GM12878 (cell line): ENCODE measurements around the gene CDH7. TPM values are rescaled to one million over a fixed set of nuclear protein-coding genes. Genes with fewer than 3 reads are reported as not detected.

ENCODE experiments used
- ATAC-seq: fragments of 200-7000 bp; cut with Tn5 transposase; 3 replicates; pipeline ENCODE4 v1.9.1; 2020; ENCODE audit warnings: mild to moderate bottlenecking, moderate library complexity
- BruUV-seq: library from RNA; stranded (reverse); fragments of 400-500 nt; replicated peaks from 2 replicates; lab custom pipeline; 2021; lab: Mats Ljungman, UMichigan
- CTCF ChIA-PET: fragments of 300-600 bp; sonication (Branson Sonifier 250); formaldehyde crosslinking; extraction: SDS; loops from one replicate; lab custom pipeline; 2021; ENCODE audit warnings: inconsistent platforms; lab: Yijun Ruan, JAX
- POLR2A ChIA-PET: fragments of 350-600 bp; formaldehyde crosslinking; extraction: SDS; loops from one replicate; lab custom pipeline; 2021; ENCODE audit warnings: inconsistent platforms; lab: Charles Lee
- RAD21 ChIA-PET: fragments of 300-600 bp; sonication (Branson Sonifier 250); formaldehyde crosslinking; loops from one replicate; lab custom pipeline; 2023; ENCODE audit warnings: antibody characterized with exemption; ENCODE audit not compliant: unreplicated experiment; lab: Charles Lee
- SMC1A ChIA-PET: fragments of 300-600 bp; sonication (Branson Sonifier 250); formaldehyde crosslinking; loops from one replicate; lab custom pipeline; 2023; ENCODE audit not compliant: unreplicated experiment, uncharacterized antibody; lab: Charles Lee
- DNase-seq: peaks from one replicate; pipeline ENCODE4 v3.0.0-alpha.2; 2011; ENCODE audit warnings: low read depth, low spot score
- FAIRE-seq: peaks from 3 replicates; lab custom pipeline; 2011; peaks lifted over from hg19 to GRCh38; lab: Jason Lieb, UNC
- H2AFZ ChIP-seq: 2 replicates; pipeline ENCODE4 v1.6.0; 2011; ENCODE audit warnings: low read depth, low read length, control low read depth; ENCODE audit not compliant: control insufficient read depth
- H3K27ac ChIP-seq: 2 replicates; pipeline ENCODE4 v1.5.1; 2011; ENCODE audit warnings: control low read depth; ENCODE audit not compliant: control insufficient read depth, insufficient read depth
- H3K27me3 ChIP-seq, 2 experiments: replicated peaks in 1 of 2; 2 replicates each; pipeline versions ENCODE4 v1.6.0 to v1.6.1; 2011; ENCODE audit warnings: low read length in 1 of 2; ENCODE audit not compliant: control insufficient read depth in 2 of 2, insufficient read depth in 2 of 2
- H3K36me3 ChIP-seq, 2 experiments: 2 replicates each; pipeline ENCODE4 v1.5.1; 2011; ENCODE audit warnings: low read length in 1 of 2; ENCODE audit not compliant: control insufficient read depth in 2 of 2, insufficient read depth in 2 of 2
- H3K4me1 ChIP-seq: 2 replicates; pipeline ENCODE4 v1.6.1; 2011; ENCODE audit warnings: mild to moderate bottlenecking, low read length, moderate library complexity, mixed read lengths; ENCODE audit not compliant: control insufficient read depth, insufficient read depth
- H3K4me2 ChIP-seq: 2 replicates; pipeline ENCODE4 v1.6.0; 2011; ENCODE audit warnings: control low read depth; ENCODE audit not compliant: control insufficient read depth, insufficient read depth
- H3K4me3 ChIP-seq: fragments of 200-600 bp; sonication (generic); 2 replicates; pipeline ENCODE4 v1.5.1; 2016
- H3K79me2 ChIP-seq: 2 replicates; pipeline ENCODE4 v1.6.0; 2011; ENCODE audit warnings: low read length; ENCODE audit not compliant: control insufficient read depth, insufficient read depth
- H3K9ac ChIP-seq: 2 replicates; pipeline ENCODE4 v1.8.0; 2011; ENCODE audit warnings: low read length, control low read depth, mixed read lengths; ENCODE audit not compliant: control insufficient read depth, insufficient read depth
- H3K9me3 ChIP-seq: replicated peaks from 3 replicates; pipeline ENCODE4 v1.5.1; 2011; ENCODE audit warnings: mild to moderate bottlenecking, low read length; ENCODE audit not compliant: control insufficient read depth, insufficient read depth
- H4K20me1 ChIP-seq: 2 replicates; pipeline ENCODE4 v1.6.0; 2011; ENCODE audit not compliant: control insufficient read depth, insufficient read depth
- CBX3 ChIP-seq: fragments of 200-600 bp; sonication (generic); IDR thresholded peaks from 2 replicates; pipeline ENCODE4 v1.6.1; 2016; ENCODE audit warnings: low read depth, borderline replicate concordance
- CHD2 ChIP-seq: IDR thresholded peaks from 2 replicates; pipeline ENCODE4 v1.6.1; 2011; ENCODE audit warnings: low read depth, low read length, improper control_type of control experiment, borderline replicate concordance
- CREB1 ChIP-seq: IDR thresholded peaks from 2 replicates; pipeline ENCODE4 v1.6.1; 2012; ENCODE audit warnings: low read depth, mild to moderate bottlenecking, inconsistent platforms
- FOXM1 ChIP-seq: IDR thresholded peaks from 2 replicates; pipeline ENCODE4 v1.6.1; 2012; ENCODE audit warnings: low read depth, mild to moderate bottlenecking, inconsistent platforms, low read length, moderate library complexity
- IRF4 ChIP-seq: IDR thresholded peaks from 2 replicates; pipeline ENCODE4 v1.6.1; 2011; ENCODE audit warnings: low read depth, low read length
- RBBP5 ChIP-seq: fragments of 200-600 bp; sonication (generic); conservative IDR thresholded peaks from 2 replicates; pipeline ENCODE4 v1.6.1; 2016
- ZNF384 ChIP-seq: IDR thresholded peaks from 2 replicates; pipeline ENCODE4 v1.6.1; 2012; ENCODE audit warnings: low read depth, mild to moderate bottlenecking, low read length, improper control_type of control experiment, borderline replicate concordance
- WGBS: methylation state at CpG from one replicate; pipeline ENCODE4 v1.1.6; 2016; ENCODE audit warnings: low lambda C conversion rate; ENCODE audit not compliant: insufficient replicate concordance, insufficient coverage; ENCODE audit errors: missing lambda C conversion rate; 5-methylcytosine and 5-hydroxymethylcytosine counted together
- in situ Hi-C: fragments of 300-500 bp; cut with MboI; formaldehyde crosslinking; loops from 9 replicates; pipeline ENCODE4 v1.14.3; 2018; ENCODE audit warnings: mixed read lengths
- intact Hi-C: fragments of 100-400 bp; cut with micrococcal nuclease; formaldehyde crosslinking; loops from one replicate; pipeline ENCODE4 v1.14.2; 2022; ENCODE audit not compliant: unreplicated experiment
- polyA plus RNA-seq, 11 experiments: library from polyadenylated mRNA; depleted of rRNA in 4 of 11; unstranded in 6 of 11; stranded (reverse) in 5 of 11; fragments of >200 nt; fragmentation: Nextera tagmentation in 4 of 11; fragmentation: Illumina TruSeq in 1 of 11; extraction: Ambion mirVana in 4 of 11; extraction: Trizol in 1 of 11; gene quantifications; 1 replicate in 1 of 11; 2 replicates in 10 of 11; pipeline versions ENCODE4 v1.2.1 to v1.2.3, GENCODE V29; 2011 to 2016; ENCODE audit warnings: inconsistent platforms in 2 of 11, missing spikeins in 2 of 11, low read depth in 1 of 11
- total RNA-seq, 4 experiments: library from RNA; depleted of rRNA in 3 of 4; stranded (reverse); fragments of >200 nt in 3 of 4; fragmentation: Illumina TruSeq in 1 of 4; extraction: Trizol in 1 of 4; gene quantifications; 2 replicates each; pipeline versions ENCODE4 v1.2.1 to v1.2.3, GENCODE V29; 2013 to 2021
- TF ChIP-seq, protein P1 (sequence below): fragments of 450-650 bp; conservative IDR thresholded peaks from 2 replicates; pipeline ENCODE4 v1.6.1; 2017; ENCODE audit warnings: mild to moderate bottlenecking, moderate library complexity
- TF ChIP-seq, protein P2 (sequence below): fragments of 450-650 bp; IDR thresholded peaks from 2 replicates; pipeline ENCODE4 v1.6.1; 2016; ENCODE audit warnings: mild to moderate bottlenecking

CDH7 gene
- total and polyA plus RNA-seq, 10 of the 15 experiments (the other 5 are each of a cell fraction or from before 2014, with no cell fraction given): 0.03 TPM; not detected in 9

DNA sequence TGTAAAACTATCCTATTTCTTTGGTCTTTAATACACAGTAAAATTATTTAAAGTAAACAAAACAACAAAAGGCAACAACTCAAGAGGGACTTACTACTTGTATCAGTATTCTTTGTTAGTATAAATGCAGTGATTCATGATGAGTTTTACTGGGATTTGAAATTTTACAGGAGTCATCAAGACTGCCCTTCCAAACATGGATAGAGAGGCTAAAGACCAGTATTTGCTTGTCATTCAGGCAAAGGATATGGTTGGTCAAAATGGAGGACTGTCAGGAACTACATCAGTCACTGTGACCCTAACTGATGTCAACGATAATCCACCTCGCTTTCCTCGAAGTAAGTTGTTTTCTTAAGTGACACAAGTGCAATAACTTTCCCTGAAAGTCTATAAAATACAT, 71.1 kb downstream of the CDH7 start:
- no peaks in the 10 kb centered on the region for H3K9me3 ChIP-seq
- no peaks in the 10 kb centered on the region for H4K20me1 ChIP-seq
- in situ Hi-C loops (no loop called here), intact Hi-C loops (no loop called here)
- no TSS peak for BruUV-seq
- no peak overlapping the region for H2AFZ ChIP-seq
- no peak overlapping the region for H3K9ac ChIP-seq
- TF ChIP-seq, protein P1, sequence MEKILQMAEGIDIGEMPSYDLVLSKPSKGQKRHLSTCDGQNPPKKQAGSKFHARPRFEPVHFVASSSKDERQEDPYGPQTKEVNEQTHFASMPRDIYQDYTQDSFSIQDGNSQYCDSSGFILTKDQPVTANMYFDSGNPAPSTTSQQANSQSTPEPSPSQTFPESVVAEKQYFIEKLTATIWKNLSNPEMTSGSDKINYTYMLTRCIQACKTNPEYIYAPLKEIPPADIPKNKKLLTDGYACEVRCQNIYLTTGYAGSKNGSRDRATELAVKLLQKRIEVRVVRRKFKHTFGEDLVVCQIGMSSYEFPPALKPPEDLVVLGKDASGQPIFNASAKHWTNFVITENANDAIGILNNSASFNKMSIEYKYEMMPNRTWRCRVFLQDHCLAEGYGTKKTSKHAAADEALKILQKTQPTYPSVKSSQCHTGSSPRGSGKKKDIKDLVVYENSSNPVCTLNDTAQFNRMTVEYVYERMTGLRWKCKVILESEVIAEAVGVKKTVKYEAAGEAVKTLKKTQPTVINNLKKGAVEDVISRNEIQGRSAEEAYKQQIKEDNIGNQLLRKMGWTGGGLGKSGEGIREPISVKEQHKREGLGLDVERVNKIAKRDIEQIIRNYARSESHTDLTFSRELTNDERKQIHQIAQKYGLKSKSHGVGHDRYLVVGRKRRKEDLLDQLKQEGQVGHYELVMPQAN: no peak
- TF ChIP-seq ZNF384 (no peak), IRF4 (no peak), CHD2 (no peak), CBX3 (no peak)
- no peaks in the 10 kb centered on the region for H3K36me3 ChIP-seq
- DNase-seq: no peak
- POLR2A ChIA-PET: no interaction called here
- H3K4me3 ChIP-seq: no peak overlapping the region
- CTCF ChIA-PET: no interaction called here
- H3K27ac ChIP-seq: no peak overlapping the region
- RAD21 ChIA-PET: no interaction called here
- no peaks in the 10 kb centered on the region for H3K4me1 ChIP-seq
- H3K79me2 ChIP-seq: no peaks in the 10 kb centered on the region
- no peaks in the 10 kb centered on the region for H3K27me3 ChIP-seq
- SMC1A ChIA-PET: no interaction called here
- no peak for ATAC-seq
- H3K4me2 ChIP-seq: no peak overlapping the region
- WGBS: 25% methylated on average over 3 of the region's 3 CpGs
- FAIRE-seq: no peak

DNA sequence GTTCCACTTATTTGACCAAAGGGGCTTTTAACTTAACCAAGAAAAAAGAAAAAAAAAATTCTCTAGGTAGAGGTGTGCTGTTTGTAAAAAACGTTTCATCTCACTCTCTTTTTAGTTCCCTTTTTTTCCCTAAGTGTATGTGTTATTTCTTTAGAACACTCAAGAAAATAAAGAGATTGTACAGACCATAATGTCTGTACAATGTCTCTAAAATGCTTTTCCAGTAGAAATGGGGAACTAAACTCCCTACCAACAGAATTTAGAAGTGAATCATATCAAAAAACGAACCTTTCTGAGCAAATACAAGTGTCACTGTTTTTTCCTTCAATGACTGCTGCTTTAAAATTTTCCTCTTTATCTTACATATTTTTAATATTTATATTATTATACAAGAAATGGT, 72.0 kb downstream of the CDH7 start:
- Histone ChIP-seq H2AFZ (no peak overlapping the region), H3K9ac (no peak overlapping the region), H3K9me3 (no peaks in the 10 kb centered on the region), H3K36me3 (no peaks in the 10 kb centered on the region), H3K27me3 (no peaks in the 10 kb centered on the region), H3K79me2 (no peaks in the 10 kb centered on the region), H3K27ac (no peak overlapping the region), H3K4me1 (no peaks in the 10 kb centered on the region), H3K4me2 (no peak overlapping the region), H3K4me3 (no peak overlapping the region), H4K20me1 (no peaks in the 10 kb centered on the region)
- SMC1A ChIA-PET: no interaction called here
- in situ Hi-C loops (no loop called here), intact Hi-C loops (no loop called here)
- TF ChIP-seq RBBP5: no peak
- TF ChIP-seq, protein P2, sequence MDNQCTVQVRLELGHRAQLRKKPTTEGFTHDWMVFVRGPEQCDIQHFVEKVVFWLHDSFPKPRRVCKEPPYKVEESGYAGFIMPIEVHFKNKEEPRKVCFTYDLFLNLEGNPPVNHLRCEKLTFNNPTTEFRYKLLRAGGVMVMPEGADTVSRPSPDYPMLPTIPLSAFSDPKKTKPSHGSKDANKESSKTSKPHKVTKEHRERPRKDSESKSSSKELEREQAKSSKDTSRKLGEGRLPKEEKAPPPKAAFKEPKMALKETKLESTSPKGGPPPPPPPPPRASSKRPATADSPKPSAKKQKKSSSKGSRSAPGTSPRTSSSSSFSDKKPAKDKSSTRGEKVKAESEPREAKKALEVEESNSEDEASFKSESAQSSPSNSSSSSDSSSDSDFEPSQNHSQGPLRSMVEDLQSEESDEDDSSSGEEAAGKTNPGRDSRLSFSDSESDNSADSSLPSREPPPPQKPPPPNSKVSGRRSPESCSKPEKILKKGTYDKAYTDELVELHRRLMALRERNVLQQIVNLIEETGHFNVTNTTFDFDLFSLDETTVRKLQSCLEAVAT: no peak
- no peak for TF ChIP-seq FOXM1
- no peak for TF ChIP-seq CHD2
- TF ChIP-seq CREB1: no peak
- no peak for ATAC-seq
- FAIRE-seq: no peak
- no peak for DNase-seq
- 2% methylated on average over 2 of the region's 2 CpGs for WGBS
- CTCF ChIA-PET: no interaction called here
- RAD21 ChIA-PET: no interaction called here
- BruUV-seq: no TSS peak
- POLR2A ChIA-PET: no interaction called here
